ENCODE results near the gene CRIP2.
A peak's percentile ranks its signal among the peaks of the same experiment; 100 is the strongest.

CRIP2 gene

DNA sequence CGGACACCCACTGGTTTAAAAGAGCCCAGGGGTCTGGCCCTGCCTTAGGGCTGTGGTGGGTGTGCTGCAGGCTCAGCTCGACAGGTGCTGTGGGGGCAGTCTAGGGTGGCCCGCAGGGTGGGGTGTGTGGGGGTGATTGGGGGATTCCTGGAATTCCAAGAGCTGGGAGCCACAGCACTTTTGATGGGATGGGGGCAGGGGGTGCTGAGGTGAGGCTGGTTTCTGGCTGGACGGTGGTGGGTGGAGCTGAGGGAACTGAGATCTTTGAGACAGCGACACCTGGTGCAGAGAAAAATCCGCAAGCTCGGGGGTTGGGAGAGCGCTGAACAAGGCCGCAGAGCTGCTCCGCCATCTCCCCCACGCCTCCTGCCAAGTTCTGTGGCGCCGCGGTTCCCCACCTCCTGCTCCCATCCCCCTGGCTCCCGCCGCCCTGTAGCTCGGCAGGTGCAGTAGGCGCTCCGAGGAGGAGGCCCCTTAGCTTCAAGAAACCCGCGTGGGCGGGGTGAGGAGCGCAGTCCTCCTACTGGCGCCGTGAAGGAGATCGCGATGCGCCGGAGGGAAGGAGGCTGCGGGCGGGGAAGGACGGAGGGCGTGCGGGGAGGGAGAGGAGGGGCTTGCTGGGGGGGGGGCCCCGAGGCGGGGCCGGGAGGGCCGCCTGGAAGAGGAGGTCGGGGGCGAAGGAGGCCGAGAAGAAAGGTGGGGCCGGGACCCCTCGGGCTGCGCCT lies 15.1 kb downstream of the CRIP2 start:
- DNase-seq: peak; percentile 70

DNA sequence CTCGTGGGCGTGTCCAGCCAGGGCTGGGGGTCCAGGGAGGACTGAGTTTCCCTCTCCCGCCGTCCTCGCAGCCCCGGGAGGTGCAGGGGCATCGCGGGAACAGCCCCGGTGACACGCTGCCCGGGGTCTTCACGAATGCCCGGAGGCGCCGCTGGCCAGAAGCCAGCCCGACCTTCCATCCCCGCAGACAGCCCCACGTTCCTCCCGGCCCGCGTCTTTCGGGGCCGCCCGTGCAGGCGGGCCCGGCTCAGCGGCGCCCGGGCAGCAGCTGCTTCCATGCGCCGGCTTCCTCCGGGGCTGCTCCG lies 15.6 kb downstream of the CRIP2 start:
- no peak for DNase-seq

DNA sequence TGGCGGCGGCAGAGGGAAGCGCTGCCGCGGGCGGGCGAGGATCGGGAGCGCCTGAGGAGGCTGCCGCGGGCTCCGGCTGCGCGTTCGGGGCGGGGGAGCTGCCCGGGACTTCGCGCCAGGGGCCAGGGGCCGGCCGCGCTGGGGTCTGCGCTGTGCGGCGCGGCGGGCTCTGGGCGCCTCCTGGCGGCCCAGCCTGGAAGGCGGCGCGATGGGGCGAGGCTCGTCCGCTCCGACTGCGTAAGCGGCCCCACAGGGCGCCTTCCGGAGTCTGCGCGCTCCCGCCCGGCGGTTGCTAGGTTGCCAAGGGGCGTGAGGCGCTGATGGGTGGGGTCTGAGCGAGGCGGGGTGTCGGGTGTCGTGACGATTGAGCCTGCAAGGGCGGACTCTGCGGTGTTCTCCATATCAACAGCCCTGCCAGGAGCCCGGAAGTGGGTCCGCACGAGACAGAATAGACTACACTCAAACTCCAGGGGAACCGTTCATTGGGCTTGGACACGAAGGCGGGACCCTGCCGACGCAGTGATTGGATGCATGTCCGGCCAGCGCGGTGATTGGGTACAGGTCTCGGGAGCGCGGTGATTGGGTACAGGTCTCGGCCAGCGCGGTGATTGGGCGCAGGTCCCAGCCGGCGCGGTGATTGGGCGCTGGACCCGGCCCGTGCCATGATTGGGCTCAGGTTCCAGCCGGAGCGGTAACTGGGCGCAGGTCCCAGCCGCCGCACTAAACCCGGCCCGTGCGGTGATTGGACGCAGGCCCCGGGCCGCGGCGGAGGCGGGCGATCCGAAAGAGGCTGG lies 16.1 kb downstream of the CRIP2 start, which contains the start of gene TEDC1:
Gene TEDC1 (plus strand): TSS at position 675 of the 794 bp plus-strand sequence. CDS start 130 bp downstream, outside the sequence.
- DNase-seq: peak; percentile 99

DNA sequence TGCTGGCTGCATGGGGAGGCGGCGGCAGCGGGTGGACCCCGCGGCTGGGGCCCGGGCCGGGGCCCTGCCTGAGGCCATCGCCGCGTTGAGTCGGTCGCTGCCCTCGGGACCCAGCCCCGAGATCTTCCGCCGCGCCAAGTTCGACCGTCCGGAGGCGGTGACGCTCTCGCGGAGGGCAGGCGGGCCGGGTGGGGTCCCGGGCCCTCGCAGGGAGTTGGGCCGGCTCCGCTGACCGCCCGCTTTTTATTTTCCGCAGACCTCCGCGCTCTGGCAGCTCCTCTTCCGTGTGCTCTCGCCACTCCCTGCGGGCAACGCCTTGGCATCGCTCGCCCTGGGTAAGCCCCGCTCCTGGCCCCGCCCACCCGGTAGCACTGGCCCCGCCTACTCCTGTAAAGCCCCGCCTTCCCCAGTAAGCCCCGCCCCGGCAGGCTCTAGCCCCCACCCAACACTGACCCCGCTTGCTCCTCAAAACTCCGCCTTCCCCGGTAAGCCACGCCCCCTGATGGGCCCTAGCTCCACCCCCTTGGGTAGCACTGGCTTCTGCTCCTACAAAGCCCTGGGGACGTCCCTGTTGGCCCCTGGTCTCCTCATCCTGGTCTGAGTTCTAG lies 16.8 kb downstream of the CRIP2 start:
- peak; percentile 73 for DNase-seq

DNA sequence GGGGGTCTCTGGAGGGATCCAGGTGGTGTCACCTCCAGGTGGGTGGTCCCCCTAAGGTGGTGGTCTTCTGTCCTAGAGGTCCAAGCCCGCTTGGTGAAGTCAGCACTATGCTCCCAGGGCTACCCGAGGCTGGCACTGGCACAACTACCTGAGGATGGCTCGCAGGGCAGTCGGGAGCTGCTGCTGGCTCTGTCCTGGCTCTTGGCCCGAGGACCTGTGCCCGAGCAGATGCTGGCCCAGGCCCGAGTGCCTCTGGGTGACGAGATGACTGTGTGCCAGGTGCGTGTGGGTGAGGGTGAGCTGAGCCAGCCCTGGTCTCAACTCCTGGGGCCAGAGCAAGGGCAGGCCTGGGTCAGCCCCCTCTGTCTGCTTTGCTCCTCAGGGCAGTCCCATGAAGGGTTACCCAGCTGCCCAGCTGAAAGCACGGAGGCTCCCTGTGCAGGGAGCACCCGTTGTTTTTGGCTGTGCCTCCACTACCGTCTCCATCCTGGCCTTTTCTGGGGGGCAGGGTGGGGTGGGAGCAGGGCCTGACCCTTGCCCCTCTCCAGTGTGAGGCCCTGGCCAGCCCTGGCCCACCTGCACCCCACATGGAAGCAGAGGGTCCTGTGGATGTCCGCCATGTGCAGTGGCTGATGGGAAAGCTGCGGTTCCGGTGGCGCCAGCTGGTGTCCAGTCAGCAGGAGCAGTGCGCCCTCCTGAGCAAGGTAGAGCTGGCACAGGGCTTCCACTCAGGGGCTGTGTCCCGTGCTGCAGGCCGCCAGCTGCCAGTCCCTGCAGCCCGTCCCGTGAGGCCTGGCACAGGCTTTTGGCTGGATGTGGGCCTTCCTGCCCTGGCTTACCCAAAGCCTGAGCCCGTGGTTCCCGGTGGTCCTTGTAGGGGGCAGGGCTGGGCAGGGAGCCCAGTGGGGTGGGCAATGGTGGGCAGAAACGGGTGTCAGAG lies 17.7 kb downstream of the CRIP2 start:
- DNase-seq: no peak

DNA sequence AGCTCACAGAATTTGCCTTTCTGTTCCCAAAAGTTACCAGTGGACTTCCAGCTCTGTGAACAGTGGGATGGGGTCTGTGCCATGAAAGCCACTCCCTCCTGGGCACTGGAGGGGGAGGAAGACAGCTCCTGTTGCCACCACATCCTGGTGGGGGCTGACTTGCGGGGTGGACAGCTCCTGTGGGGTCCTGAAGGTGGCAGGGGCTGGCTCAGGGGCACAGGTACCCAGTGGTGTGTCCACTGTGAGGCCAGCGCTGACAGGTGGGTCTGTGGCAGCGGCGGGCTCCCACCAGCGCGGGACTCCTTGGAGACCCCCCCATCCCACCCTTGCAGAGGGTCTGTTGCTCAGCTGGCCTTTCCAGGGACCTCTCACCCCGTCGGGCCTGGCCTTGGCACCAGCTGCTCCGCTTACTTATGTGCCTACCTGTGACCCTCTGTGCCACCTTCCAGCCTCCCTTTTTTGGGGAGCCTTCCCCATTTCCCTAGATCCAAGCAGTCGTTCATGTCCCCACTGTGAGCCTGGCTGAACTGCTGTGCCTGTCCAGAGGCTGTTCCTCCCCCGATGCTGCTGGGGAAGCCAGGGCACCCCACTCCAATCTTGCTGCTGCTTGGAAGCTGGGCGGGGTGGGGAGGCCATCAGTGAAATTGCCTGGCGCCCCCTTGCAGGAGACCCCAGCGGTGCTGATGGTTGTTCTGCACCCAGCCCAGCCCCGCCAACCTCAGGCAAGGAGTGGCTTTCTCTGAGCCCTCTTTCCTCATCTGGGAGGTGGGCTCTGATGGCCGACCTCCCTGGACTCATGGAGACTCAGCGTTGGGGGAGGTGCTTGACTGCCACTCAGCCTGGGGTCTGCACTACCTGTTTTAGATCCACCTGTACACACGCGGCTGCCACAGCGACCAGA lies 18.6 kb downstream of the CRIP2 start:
- no peak for DNase-seq

DNA sequence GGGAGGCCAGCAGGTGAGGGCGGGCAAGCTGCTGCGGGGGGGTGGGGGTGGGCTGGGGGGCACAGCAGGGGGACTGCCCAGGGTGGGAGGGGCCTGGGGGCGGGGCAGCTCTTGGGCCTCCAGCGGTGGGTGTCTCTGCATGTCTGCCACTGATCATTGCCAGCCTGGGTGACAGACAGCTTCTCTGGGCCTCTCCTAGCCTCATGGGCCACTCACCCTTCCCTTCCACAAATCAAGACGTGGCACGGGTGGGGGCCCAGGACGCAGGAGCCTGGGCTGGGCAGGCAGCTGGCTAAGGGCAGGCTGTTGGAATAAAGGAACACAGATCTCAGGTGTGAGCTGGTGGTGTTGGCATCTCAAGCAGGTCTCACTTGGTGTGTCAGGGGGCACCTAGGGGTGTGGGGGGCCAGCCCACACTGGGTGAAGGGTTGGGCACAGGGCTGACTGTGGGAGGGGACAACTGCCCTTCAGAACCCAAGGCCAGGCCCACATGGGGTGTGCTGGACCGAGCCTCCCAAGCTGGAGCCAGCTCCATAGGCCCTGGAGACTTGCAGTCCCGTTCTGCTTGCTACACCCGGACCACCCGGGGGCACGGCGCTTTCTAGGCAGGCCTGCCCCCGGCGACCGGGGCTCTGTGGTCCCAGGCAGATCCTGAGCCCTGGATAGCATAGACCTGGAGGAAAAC lies 19.4 kb downstream of the CRIP2 start:
- DNase-seq: no peak

DNA sequence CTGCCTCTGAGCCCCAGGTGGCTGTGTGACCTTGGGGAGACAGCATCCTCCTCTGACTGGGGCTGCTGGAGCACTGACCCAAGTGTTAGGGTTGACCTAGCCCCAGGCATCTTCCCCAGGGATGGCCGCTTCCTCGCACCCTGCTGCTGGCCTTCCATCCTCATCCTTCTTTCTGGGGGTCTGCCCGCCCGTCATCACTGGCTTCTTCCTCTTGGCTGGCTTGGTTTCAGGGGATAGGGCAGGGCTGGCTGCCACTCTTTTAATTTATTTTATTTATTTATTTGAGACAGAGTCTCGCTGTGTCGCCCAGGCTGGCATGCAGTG lies 19.9 kb downstream of the CRIP2 start:
- no peak for DNase-seq

DNA sequence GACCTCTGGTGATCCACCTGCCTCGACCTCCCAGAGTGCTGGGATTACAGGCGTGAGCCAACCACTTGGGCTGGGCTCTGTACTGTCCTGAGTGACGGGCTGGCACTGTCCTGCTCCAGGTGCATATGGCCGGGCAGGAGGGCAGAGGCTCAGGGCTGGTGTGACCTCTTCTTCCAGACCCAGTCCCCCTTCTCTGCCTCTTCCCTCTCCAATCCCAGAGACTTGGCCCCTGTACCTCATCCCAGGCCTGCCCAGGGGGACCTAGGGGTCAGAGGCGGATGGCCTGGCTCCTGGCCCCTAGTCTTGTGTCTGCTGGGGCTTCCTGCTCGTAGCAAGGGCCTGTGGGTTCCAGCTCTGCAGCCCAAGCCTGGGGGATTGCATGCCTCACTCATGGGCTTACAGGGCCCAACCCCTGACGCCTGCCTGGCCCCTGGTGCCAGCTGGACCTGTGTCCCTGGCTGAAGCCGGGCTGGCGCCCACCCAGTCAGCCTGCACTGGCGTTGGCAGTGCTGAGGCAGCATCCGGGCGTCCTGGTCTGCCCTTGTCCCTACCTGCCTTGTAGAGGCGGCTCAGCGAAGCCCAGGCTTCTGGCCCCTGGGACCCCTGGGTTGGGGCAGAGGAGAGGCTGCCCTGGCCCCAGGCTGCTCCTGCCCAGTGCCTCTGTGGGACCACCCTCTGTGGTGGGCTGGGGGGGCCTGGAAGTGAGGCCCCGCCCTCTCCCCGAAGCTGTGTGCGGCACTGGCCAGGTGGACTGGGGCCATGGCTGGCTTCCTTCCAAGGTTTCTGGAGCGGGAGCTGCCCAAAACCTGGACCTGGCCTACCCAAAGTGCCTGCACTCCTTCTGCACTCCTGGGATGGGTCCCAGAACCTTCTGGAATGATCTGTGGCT lies 20.7 kb downstream of the CRIP2 start:
- no peak for DNase-seq

DNA sequence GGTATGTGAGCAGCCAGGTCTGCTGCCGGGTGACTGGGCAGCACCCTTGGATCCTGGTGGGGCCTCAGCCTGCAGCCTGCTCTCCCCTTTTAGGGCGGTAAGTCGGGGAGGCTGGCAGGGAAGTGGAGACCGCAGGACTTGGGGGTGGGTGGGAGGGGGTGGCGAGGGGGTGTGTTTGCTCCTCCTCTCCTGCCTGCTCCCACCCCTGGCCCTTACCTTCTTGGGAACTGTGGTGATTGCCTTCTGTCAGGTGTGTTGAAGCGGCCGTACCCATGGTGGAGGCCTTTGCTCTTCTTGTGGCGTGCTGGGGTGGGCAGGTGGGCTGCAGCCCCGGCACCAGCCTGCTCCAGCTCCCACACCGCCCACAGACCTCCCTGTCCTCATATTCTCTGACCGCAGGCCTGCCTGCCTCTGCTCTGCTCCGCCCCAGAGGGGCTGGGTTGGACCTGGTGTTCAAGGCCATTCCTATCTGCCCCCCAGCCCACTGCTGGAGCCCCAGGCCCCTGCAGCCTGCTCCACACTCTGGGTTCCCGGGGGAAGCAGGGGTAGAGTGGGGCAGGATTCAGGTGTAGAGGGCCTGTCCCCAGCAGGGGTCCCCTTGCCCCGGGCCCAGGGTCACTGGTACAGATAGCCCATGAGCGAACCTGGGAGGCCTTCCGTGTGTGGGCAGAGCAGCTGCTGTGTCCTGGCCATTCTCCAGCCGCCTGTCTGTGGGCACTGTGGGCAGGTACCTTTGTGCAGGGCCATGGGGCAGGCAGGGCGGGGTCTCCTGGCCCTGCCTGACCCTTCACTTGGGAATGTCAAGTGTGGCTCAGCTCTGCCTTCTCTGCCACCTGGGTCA lies 21.6 kb downstream of the CRIP2 start:
- DNase-seq: no peak

DNA sequence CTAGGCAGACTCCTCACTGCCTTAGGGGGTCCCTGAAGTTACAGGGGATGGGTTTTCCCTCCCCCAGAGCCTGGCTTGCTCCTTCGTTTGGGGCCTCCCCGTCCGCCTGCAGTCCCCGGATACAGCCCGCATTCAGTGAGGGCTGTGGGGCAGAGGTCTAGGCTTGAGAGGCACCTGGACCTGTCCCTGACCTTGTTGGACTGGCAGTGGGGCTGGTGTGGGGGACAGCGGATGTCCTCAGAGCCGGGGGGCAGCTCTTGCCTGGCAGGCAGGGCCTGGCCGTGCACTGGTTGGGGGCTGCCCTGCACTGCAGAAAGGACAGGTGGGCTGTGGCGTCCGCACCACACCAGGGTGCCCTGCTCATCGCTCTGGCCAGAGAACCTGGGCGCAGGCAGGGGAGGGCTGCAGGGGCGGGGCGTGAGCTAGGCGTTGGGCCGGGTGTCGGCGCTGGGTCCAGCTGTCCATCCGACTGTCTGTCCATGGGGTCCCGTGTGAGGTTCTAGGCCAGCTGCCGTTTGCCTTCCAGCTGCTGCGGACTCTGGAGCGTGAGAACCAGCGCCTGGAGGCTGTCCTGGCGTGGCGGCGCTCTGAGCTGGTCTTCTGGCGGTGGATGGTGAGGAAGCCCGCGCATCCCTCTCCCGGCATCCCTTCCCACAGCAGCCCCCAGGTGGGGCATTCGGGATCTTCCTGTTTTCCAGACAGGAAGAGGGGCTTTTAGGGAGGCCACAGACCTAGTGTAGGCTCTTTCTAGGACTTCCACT lies 22.4 kb downstream of the CRIP2 start:
- DNase-seq: no peak

DNA sequence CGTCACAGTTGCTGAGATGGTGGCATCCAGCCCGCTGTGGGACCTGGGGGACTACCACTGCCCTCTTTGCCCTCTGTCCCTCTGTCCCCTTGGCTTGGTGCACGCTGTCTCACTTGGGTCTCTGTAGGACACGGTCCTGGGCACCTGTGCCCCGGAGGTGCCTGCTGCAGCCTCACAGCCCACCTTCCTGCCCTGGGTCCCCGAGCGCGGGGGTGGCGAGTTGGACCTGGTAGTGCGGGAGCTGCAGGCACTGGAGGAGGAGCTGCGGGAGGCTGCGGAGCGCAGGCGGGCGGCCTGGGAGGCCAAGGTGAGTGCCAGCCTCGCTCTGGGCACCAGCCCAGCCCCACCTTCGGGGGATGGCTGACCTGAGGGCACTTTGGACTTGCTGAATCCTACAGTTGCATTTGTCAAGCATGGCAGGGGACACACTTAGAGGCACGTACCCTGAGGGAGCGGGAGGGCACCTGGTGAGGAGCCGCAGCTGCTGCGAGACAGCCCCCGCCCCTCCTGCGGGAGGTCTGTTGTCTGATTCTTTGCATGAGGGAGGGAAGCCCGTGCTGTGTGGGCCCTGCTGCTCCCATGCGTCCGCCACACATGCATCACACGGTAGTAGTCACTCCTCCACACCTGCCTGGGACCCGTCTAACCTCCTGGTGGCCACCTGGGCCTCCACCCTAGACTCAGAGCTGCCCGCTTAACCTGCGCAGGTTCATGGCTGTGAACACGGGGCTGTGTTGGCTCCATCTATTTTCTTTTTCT lies 23.2 kb downstream of the CRIP2 start:
- DNase-seq: no peak

DNA sequence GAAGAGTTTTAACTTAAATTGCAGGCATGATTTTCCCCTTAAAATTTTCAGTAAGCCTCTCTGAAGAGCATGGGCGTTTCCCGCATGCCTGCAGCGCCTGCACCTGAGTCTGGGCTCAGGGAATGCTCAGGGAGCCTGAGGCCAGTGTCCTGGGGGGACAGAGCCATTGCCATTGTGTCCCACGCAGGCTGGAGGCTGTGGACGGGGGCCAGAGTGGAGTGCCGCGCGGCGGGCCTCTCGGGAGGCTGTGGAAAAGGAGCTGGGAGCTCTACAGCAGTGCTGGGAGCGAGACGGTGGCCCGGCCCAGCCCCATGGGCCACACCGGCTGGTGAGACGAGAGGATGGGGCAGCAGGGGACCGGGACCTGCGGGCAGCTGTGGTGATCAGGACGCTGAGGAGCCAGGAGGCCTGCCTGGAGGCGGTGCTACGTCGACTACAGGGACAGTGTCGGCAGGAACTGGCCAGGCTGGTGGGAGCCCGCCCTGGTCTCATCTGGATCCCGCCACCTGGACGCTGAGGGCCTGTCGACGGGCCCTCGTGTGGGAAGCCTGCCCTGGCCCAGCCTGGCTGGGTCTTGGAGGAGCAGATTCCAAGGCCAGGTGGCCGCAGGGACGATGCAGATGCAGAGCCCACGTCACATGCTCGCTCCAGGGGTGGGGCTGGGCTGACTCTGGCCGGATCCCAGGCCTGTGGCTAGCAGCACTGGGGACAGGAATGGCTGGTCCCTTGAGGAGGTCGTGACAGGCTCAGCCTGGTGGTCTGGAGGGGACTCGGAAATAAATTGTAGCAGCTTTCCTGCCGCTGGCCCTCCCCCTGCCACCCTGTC lies 24.0 kb downstream of the CRIP2 start:
- DNase-seq: no peak

DNA sequence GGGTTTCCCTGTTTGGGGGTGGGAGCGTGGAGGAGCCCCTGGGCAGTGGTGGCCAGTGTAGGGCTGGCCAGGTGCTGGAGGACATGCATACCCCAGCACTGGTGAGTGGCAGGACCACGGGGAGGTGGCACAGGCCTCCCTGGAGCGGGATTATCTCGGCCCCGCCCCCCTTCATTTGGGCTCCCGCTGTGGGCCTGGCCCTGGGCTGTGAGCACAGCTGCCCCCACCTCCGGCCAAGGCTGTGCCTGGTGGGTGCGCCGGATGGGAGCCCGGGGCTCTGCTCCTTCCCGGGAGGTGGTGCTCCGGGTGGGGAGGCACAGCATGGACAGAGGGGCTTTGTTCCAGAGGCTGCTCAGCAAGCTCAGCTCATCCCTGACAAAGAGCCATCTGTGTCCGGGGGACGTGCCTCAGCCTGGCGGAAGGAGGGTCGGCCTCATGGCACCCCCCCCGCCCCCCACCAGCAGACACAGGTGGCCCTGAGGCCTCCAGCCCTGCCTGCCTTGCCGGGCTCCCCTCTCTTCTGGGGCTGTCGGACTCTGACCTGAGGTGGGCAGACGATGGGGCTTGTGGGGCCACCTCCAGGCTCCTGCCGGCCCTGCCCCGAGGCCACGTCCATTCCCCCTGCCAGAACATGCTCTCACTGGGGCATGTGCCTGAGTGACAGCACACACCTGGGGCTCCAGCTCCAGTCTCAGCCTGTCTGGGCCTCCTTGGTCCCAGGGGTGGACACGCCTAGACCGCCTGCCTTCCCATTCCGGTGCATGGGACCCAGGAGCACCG lies 24.8 kb downstream of the CRIP2 start:
- DNase-seq: no peak

DNA sequence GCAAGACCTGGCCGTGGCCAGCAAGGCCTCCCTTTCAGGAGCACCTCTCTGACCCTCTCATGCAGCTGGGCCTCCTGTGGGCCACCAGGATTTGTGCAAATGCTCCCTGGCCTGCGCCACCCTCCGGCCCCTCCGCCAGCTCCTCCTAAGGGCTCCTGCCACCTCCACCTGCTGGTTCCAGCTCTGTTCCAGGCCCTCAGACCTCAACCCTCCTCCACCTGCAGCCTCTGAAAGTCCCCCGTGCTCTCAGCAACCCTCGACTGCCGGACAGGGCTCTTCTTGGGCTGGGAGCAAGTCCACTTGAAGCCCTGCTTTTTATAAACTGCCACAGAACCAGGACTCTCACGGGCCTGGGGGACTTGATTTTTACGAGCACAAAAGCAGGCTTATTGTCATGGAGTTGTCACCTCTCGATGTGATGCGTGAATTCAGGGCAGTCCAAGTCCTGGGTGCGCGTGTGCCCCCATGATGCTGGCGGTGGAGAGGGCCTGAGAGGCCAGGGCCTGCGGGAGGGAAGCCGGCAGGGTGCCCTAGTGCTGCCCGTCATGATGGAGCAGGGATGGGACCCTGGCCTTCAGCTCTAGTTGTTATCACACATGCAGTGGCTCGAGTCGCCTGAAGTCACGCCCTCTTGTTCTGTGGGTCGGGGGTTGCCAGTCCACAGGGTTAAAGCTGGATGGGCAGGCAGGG lies 25.6 kb downstream of the CRIP2 start:
- DNase-seq: no peak
